Inflammatory macrophage (primary cell): ENCODE measurements around the gene ZNF438.
"Not testable (repeated sequence)": the region's sequence is repeated elsewhere in the genome, so short reads cannot be mapped to it uniquely, and the experiment has no call there.

Source experiments
- DNase-seq, 2 donors: peaks; one replicate each; pipeline ENCODE4 v3.0.0-alpha.2; 2020 to 2022

ZNF438 gene

DNA sequence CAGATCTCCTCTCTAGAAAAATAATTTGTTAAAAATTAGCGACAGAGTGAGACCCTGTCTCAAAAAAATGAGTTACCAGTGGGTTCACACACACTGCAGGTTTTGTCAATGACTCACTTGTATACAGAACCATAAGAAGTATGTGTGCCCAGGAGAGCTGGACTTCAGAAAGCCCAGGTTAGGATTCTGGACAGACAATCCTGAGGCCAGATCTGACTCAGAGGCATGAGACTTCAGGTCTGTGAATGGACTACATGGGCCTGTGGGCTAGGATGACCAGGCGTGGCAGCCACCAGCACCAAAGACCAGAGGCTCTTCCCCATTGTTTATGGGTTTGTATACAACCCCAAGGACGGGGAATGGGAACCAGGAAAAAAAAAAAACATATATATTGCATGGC lies 9.3 kb upstream of the ZNF438 start:
- DNase-seq, result no peak

DNA sequence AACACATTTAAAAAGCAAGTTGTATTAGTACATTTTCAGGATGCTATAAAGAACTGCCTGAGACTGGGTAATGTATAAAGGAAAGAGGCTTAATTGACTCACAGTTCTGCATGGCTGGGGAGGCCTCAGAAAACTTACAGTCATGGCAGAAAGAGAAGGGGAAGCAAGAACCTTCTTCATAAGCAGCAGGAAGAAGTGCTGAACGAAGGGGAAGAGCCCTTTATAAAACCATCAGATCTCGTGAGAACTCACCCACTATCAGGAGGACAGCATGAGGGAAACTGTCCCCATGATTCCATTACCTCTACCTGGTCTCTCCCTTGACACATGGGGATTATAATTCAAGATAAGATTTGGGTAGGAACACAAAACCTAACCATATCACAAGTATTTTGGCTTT lies 7.3 kb upstream of the ZNF438 start:
- peak; percentile 22 to 65 for DNase-seq

DNA sequence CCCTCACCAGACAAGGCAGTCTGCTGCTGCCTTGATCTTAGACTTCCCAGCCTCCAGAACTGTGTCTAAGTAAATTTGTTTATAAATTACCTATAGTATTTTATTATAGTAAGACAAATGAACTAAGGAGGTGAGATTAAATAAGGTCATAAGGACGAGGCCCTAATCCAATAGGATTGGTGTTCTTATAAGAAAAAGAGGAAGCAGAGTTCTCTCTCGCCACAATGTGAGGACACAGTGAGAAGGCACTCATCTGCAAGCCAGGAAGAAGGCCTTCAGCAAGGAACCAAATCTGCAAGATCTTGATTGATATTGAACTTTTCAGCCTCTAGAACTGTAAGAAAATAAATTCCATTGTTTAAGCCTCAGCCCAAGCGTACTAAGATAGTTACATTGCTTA lies 6.1 kb upstream of the ZNF438 start:
- DNase-seq, result peak; percentile 14 to 24

DNA sequence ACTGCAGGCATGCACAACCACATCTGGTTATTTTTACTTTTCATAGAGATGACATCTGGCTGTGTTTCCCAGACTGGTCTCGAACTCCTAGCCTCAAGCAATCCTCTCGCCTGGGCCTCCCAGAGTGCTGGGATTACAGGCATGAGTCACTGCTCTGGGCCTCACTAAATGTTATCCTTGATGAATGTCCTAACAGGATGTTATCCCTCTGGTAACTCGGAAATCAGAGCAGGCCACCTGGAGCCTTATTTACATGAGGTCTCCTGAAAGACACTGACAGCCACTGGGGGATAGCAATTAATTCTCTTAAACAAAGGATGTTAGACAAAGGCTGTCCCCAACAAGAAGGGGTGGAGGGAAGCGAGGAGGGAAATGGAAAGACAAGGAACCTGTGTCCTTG lies 4.5 kb upstream of the ZNF438 start:
- DNase-seq, result no peak

DNA sequence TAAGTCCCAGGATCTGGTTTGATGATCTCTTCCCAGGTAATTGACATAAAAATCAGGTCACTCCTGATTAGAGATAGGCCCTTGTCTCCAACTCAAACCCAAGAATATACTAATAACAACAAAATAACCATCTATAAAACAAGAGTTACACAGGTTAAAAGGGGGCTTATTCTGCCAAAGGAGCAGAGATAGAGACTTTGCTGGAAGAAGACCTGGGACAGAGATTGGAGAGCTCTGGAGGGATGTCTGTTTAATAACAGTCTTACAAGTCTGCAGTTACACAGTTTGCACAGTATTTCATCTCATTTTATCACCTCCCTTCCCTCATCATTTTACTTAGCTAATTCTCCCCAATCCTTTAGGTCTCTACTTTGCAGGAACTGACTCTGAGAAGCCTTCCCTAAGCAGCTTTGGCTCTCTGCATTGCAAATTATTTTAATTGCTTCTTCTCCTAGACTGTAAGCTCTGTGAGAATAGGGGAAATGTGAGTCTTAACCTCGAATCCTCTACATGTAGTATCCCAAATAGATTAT lies 3.7 kb upstream of the ZNF438 start:
- no peak for DNase-seq

DNA sequence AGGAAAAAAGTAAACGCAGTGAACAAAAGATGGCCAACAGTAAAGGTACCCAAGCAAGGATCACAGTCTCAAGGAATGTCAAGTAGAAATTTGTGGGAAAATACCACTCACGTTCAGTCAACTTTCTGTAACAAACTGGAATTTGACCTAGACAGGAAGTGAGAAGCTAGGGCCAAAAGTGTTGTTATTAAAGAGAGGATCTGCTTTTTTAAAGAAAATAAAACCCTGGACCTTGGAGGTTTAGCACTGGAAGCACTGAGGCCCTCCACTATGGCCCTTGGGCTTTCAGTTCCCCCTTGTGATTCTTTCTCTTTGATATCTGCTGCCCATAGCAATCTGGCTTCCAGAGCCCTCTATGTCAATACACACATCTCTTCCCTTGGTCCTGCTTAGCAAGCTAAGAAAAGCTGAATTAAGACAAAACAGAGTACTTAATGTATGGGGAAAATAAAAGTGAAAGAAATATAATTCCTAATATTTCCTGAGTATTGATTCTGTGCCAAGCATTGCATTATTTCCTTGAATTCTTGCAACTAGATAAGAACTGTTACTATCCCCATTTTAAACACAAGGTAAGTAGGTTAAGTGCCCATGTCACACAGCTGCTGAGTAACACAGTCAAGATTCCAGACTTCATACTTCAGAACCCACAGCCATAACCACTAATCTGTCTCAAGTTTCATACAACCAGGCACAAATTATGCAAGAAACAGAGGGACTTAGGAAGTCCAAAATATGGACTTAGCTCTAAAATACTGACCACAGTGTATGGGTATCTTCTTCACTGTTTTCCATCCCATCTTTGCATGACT lies 2.6 kb upstream of the ZNF438 start:
- DNase-seq, result peak in 1 of 2 donors; percentile 20

DNA sequence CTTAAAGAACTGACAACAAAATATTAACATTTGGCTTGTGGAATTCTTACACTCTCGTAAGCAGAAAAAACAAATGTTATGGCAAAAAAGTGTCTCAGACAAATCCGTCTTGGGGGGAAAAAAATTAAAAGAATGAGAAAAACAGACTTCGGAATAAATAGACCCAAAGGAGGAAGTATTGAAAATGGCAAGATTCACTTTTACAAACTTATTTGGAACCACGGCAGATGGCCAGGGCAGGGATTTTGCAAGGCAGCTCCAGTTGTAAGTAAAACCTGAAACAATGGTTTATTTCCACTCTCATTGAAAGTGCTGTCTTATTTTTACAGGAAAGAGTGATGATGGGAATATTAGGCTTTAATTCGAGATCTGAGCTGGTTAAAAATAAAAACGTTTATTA lies 1.5 kb upstream of the ZNF438 start:
- peak; percentile 14 to 24 for DNase-seq

DNA sequence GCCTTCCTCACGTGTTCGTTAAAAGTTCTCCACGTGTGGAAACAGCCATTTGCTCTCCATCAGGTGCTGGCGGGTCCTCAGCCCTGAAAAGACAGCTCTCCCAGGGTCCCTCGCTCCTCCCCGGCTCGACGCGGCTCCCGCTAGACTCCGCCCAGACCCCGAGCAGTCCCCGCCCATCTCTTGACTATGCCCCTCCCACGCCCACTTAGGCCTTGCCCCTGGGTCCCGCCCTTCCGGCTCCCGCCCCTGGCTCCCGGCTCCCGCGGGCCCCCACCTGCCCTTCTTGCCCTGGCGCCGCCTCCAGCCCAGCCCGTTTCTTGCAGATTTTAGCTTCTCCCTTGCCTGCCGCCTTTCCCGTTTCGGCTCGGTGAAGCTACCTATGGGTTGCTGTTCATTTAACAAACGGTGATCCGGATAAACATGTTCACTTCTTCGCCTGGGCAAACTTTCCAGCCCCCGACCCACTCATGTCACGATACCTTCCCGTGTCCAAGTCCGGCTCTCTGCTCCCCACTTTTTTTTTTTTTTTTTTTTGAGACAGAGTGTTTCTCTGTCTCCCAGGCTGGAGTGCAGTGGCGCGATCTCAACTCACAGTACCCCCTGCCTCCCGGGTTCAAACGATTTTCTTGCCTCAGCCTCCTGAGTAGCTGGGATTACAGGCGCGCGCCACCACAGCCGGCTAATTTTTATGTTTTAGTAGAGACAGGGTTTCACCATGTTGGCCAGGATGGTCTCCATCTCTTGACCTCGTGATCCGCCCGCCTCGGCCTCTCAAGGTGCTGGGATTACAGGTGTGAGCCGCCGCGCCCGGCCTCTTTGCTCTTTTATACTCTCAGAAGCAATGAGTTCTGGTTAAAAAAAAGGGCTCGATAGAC lies 830 bp upstream of the ZNF438 start:
- peak; percentile 97 for DNase-seq

DNA sequence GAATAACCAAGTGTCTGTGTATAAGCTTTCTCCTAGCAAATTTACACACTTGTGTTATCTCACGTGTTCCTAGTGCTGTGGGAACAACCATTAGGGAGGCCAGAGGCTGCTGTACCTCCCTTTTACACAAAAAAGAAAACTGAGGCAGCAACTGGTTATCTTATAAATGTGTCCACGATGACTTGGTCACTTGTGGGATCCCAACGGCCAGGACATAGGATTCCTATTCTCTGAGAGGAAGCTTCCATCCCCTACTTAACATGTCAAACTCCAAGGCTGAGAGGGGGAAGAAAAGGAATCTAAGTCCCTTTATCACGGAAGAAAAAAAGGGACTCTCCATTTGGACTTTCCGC lies 484 bp downstream of the ZNF438 start:
- peak in 1 of 2 donors; percentile 1 for DNase-seq

DNA sequence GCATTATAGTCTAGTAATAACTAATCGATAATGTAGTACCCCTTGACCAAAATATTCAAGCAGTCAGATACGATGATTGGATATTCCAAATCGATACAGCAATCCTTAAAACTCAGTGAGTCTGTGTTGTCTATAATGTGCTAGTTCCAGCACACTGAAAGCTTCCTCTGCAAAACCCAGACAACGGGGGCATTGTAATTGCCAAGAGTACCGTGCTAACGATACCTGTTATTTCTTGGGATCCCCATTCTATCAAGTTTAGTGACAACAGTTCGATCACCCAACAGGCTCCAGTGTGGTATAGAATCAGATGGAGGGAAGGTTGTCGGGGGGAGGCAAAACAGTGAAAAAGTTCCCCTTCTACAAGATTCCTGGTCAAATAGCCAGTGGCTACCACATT lies 865 bp downstream of the ZNF438 start:
- no peak for DNase-seq

DNA sequence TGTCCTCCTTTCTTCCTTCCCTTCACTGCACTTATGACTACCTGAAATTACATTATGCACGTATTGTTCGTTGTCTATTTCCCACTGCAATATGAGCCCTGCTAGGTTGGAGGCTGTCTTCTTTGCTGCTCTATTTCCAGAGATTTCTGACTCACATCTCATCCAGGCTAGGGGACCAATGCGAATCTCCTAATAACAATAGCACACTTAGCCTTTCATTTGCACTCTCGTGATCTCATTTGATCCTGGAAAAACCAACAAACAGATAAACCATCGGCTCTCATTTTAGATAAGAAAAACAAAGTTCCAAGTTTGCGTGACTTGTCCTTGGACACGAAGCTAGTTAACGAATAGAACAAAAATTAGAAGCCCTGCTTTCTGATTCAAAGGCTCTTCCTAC lies 1.4 kb downstream of the ZNF438 start:
- no peak for DNase-seq

DNA sequence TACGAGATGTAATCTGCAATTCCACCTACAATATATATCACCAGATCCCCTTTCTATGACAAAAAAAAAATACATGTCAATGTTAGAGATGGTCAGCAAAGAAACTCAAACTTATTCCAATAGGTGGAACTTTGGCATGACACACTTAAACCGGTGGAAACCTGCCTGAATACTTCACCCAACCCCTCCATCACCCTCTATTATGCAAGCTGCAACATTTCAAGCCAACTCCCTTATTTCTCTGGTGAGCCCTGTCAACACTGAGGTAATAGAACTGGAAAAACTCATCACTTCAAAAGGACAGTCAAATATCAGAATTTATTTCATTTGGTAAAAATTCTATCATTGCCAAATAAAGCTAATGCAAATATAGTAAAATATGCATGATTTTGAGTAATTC lies 3.6 kb downstream of the ZNF438 start:
- DNase-seq, result no peak

DNA sequence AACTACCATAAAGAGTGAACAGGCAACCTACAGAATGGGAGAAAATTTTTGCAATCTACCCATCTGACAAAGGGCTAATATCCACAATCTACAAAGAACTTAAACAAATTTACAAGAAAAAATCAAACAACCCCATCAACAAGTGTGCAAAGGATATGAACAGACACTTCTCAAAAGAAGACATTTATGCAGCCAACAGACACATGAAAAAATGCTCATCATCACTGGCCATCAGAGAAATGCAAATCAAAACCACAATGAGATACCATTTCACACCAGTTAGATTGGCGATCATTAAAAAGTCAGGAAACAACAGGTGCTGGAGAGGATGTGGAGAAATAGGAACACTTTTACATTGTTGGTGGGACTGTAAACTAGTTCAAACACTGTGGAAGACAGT lies 5.4 kb downstream of the ZNF438 start:
- DNase-seq, result not testable (repeated sequence)

DNA sequence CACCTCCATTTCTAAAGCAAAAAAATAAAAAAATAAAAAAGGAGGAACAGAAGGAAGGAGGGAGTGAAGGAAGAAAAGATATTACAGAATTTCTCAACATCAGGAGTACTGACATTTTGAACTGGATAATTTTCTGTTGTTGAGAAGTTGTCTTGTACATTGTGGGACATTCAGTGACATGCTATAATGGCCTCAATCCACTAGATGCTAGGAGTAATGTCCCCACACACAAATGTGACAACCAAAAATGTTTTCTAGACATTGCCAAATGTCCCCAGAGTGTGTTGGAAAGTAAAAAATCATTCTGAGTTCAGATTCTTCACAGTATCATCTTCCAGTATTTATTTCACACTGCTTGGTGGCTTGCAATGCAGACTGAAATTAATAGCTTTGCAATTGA lies 6.5 kb downstream of the ZNF438 start:
- DNase-seq, result no peak

DNA sequence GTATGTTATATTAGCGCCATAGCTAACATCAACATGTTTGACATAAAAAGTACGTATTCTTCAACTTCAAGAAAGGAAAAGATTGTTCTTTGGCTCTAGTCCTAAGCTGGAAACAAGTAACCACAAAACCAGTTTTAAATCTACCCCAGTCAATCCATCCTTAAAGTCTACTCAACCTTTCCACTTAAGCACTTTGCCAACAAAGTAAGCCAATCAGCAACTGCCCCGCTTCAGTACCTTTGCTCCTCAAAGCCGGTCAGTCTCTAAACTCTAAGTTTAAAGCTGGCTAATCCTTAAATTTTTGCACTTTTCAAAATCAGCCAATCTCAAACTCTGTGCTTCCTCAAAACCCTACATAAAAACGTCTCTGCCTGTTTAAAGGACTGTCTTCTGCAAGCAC lies 8.1 kb downstream of the ZNF438 start:
- no peak for DNase-seq

DNA sequence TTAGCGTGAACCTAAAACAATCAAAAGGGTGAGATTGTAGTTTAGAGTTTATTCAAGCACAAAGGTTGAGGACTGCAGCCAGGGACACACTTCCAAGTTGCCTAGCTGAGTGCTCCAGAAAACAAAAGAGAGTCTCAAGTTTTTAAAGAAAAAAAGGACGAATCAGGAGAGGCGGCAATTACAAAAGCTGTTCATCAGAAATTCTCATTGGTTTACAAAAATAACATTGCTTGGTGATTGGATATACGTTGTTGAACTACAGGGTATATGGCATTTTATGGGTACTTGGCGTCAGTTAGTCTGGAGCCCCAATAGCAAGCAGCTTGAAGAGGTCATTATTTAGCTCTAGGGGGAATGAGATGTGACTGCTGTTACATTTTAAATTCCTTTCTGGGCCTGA lies 11.5 kb downstream of the ZNF438 start:
- no peak for DNase-seq

DNA sequence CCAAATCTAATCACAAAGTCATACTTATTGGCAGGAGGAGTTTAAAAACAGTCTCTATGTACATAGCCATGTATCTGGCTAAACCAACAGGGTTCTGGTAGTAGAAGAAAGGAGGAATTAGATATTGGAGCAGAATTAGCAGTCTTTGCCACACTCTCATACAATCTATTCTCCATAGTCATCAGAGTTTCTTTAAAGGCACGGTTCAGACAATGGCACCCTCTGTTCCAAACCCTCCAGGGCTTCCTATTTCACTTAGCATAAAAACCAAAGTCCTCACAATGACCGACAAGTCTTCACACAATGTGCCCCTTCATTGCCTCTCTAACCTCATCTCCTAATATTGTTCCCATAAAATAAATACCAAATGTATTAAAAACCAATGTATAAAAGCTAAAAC lies 12.7 kb downstream of the ZNF438 start:
- no peak for DNase-seq

DNA sequence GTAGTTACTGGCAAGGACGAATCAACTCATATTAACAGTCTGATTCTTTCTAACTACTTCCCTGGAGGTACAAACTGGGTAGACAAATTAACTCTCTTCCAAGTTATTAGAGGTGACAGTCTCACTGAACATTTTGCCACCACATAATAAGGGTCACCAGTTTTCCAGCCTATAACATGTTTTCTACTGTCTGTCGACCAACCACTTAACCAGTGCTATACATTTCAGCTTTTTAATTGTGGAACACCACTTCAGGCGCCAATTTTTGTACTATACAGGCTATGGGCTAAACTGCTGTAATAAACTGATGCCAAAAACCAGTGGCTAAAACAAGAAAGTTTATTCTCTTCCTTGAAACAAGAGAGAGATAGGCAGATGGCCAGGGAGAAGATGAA lies 13.3 kb downstream of the ZNF438 start:
- DNase-seq, result no peak

DNA sequence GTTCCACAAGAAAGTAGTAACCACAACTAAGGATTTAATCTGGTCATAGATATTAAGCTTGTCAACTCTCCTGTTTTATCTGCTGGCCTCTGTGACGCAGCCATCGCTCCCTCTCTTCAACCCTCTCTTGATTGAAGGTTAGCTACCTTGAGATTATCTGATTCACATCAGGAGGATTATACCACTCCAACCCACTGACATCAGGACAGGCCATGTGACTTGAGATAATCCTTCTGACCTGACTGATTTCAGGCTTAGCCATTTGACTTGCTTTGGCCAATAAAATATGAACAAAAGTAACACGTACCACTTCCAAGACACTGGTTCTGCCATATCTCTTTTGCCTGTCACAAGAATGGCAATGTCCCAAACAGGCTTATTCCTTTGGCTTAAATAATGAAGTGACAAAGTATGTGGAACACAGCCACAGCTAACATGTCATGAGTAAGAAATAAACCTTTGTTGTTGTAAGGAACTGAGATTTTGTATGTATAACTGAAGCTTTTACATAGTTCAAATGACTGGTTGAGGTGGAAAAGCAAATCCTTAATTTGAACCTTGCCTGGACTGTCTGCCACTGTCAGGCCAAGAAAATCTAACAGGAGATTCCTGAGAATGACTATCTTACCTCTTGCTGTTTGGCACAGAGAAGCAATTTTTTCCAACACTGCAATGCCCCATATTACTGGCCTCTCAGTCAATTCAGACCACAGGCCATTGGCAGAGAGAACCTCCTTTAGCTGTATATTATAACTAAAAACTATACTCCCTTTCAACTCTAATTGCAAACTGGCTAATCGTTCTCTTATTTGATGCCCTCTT lies 13.9 kb downstream of the ZNF438 start:
- DNase-seq, result no peak

DNA sequence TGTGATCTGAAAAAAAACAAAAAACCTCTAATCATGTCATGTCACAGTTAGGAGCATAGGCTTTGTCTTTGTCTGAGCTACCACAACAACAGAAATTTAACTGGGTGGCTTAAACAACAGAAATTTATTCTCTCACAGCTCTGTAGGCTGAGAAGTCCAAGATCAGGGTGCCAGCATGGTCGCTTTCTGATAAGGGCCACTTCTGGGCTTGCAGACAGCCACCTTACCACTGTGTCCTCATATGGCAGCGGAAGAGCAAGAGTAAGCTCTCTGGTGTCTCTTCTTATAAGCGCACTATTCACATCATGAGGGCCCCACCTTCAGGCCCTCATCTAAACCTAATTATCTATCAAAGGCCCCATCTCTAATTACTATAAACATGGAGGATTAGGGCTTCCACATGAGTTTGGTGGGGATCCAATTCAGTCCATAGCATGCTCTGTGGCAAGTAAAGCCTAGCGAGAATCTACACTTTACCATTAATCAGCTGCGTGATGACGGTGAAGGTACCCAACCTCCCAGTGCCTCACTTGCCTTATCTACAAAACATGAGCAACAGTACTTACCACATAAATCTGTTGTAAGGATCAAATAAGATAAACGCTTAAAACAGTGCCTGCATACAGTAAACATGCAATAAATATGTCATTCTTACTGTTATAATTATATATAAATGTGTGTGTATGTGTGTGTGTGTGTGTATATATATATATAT lies 17.3 kb downstream of the ZNF438 start:
- DNase-seq, result no peak

DNA sequence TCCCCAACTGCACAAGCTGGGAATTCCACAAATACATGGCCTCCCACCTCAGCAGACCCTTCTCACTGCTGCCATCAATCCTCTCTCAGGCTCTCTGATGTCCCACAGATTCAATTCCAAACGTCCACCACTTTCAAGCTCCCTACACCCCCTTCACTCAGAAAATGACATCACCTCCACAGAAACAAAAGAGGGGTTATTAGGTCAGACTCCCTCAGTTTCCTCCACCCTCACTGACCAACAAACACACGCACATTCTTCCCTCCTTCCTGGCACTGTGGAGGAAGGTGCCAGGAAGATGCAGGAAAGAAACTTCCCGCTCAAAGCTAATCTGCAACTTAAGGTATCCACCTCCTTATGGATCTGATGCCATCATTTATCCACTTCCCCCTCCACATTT lies 18.3 kb downstream of the ZNF438 start:
- no peak for DNase-seq

DNA sequence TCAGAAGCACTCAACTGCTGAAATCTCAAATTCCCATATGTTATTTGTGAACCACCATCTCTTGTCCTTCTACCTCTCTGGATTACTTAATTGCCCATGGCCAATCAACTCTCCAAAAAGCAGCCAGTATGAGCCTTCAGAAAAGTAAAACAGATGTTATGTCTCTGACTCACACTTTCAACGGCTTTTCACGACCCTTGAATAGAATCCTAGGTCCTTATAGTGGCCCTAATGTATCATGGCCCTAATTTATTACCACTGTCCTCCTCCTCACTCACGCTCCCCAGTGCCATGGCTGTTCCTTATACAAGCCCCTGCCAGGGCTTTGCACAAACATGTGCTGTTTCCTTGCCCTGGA lies 20.0 kb downstream of the ZNF438 start:
- no peak for DNase-seq
